ENCODE measurements around the gene FXYD1. TPM values are rescaled to one million over a fixed set of nuclear protein-coding genes. Genes with fewer than 3 reads are reported as not detected.
A peak's percentile ranks its signal among the peaks of the same experiment; 100 is the strongest.
"Not testable (repeated sequence)": the region's sequence is repeated elsewhere in the genome, so short reads cannot be mapped to it uniquely, and the experiment has no call there.

FXYD1 gene
- total RNA-seq, 1 donor from 2014 or later = 280 TPM

DNA sequence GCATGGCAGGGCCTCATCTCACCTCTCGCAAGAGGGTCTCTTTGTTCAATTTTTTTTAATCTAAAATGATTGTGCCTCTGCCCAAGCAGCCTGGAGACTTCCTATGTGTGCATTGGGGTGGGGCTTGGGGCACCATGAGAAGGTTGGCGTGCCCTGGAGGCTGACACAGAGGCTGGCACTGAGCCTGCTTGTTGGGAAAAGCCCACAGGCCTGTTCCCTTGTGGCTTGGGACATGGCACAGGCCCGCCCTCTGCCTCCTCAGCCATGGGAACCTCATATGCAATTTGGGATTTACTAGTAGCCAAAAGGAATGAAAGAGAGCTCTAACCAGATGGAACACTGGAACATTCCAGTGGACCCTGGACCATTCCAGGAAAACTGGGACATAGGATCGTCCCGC, 15.1 kb upstream of the FXYD1 start:
- no peak for DNase-seq (ENCODE audit: low spot score)
- ATAC-seq = peak; percentile 3

DNA sequence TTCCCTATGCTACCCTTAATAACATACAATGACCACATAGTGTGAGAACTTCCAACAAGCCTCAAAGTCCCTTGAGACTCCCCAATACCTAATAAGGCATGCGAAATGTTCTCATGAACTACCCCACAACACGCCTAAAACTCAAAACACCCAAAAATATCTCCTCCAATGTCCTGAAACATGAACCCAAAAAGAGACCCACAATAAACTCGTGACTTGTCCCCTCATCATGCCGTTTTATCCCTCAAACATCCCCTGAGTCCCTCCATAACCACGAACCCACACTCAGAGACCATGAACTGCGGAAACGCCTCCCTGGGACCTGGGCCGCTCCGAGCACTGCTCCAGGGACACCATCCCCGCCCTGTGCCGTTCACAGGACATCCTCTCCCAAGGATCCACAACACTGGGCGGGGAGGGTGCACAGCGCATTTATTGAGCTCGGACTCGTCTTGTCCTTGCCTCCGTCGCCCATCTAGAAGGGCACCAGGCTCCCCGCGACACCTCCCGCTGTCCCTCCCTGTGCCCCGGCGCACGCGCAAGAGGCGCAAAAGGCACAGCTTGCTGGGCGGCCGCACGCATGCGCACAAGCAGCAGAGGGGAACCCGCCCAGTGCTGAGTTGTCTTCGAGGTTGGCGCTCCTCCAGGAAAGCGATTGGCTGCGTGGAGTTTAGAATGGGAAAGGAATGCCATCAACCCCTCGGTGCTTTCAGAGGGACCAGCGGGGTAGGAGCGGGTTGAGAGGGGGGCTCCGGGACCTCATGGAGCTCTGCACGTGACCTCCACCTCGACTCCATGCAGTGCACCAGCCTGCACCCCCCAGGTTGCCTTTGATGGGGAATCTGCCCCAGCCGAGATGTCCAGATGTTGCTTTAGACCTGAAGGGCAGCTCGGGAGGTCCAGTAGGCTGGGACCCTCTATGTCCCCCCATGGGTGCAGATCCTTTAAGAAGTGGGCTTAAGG, 14.2 kb upstream of the FXYD1 start:
- ATAC-seq = peak; percentile 94

DNA sequence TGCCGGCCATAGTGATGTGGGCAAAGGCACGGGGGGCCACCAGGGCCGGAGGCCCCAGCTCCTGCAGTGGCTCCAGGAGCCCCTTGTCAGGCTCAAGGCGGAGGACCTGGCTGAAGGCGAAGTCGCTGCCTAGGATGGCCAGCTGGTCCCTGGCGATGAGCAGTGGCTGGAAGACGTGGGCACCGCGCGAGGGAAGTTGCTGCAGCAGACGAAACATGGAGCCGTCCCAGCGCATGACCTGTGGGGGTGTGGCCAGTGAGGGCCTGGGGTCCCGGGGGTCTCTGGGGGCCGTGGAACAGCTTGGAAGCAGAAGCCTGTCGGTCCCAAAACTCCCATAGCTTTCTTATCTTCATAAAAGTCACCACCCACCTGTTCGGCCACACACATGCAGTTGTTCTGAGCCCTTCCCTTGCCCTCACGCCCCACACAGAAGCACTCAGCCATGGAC, 13.3 kb upstream of the FXYD1 start:
- no peak for DNase-seq (ENCODE audit: low spot score)

More for the DNA sequence above, 14.2 kb upstream of the FXYD1 start:
- peak; percentile 95 for DNase-seq (ENCODE audit: low spot score)

DNA sequence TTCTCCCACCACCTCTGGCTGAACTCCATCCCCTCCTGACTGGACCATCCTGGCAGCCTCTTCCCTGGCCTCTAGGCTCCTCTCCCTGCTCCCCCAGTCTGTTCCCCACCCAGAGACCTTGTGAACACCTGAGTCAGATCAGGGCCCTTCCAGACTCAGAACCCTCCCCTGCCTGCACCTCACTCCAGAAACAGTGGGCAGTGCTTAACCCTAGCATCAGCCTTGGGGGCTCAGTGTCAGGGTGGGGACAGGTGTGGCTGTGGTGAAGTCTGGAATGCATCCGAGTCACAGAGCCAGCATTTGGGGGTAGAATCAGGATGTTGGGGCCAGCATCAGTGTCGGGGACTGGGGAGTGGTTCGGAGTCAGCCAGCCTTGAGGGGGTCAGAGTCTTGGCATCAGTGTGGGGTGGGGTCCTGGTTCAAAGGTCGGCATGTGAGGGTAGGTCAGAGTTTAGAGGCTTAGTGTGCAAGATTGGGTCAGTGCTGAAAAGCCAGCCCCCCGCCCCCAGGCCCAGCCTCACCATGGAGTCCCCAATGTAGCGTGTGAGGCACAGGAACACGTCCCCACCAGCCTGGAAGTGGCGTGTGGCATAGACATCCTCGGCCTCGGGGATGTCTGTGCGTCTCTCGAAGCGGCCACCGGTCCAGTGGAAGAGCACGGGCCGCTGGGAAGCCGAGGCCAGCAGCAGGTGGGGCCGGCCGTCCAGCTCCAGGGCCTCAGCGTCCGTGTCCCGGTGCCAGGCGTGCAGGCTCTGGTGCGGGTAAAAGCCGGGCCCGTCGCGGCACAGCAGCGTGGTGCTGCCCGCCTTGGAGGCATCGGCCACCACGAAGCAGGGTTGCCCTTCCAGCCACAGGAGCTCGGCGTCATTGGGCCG, 12.6 kb upstream of the FXYD1 start:
- no peak for ATAC-seq
- no peak for DNase-seq (ENCODE audit: low spot score)

More for the DNA sequence above, 13.3 kb upstream of the FXYD1 start:
- ATAC-seq = no peak

DNA sequence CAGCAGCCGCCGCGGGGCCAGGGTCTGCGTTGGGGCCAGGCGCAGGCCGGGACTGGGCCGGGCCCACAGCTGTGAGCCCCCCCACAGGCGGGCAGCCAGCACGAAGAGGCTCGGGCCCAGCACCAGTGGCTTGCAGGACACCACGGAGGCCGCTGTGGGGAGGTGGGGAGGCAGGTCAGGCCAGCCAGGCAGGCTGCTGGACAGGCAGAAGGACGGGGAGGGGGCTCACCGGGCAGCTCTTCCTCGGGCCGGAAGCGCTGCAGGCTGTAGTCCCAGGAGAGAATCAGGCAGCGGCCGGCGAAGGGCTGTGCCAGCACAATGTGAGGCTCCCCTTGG, 12.0 kb upstream of the FXYD1 start:
- DNase-seq (ENCODE audit: low spot score) = no peak
- ATAC-seq = no peak

DNA sequence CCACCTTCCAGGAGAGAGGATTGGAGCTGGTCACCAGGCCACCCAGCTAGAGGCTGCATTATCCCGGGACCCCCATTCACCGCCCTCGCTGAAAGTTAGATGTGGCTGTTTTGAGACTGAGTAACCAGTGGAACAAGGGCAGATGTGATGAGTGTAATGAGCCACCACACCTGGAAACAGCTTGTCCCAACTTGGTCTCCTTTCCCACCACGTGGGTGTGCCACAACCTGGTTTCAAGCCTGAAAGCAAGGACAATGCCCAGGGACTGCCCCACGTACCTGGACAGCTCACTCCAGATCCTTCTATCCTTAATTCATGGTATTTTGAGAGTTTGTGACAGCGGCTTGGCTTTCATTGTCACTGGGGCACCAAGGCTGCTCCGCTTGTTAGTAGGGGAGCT, 10.8 kb upstream of the FXYD1 start:
- no peak for DNase-seq (ENCODE audit: low spot score)
- no peak for ATAC-seq

DNA sequence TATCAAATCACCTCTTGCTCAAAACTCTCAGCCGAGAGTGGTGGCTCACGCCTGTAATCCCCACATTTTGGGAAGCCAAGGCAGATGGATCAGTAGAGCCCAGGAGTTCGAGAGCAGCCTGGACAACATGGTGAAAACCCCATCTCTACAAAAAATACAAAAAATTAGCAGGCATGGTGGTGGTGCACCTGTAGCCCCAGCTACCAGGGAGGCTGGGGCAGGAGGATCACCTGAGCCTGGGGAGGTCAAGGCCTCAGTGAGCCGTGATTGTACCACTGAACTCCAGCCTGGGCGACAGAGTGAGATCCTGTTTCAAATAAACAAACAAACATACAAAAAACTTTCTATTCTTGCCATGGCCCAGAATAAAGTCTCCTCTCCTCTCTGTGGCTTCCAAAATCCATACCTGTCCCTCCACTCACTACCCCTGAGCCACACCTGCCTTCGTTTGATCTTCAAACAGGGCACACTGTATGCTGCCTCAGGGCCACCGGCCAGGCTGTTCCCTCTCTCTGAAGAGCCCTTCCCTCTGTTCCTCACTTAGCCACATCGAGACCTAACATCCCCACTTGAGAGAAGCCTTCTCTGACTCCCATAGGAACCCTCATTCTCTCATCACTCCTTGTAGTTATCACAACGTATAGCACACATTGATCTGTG, 10.1 kb upstream of the FXYD1 start:
- DNase-seq (ENCODE audit: low spot score) = no peak
- no peak for ATAC-seq

DNA sequence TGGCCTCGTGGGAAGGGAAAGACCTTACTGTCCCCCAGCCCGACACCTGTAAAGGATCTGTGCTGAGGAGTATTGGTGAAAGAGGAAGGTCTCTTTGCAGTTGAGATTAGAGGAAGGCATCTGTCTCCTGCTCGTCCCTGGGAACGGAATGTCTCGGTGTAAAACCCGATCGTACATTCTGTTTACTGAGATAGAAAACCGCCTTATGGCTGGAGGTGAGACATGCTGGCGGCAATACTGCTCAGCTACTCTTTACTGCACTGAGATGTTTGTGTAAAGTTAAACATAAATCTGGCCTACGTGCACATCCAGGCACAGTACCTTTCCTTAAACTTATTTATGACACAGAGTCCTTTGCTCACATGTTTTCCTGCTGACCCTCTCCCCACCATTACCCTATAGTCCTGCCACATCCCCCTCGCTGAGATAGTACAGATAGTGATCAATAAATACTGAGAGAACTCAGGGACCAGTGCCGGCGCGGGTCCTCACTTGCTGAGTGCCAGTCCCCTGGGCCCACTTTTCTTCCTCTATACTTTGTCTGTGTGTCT, 8.8 kb upstream of the FXYD1 start:
- not testable (repeated sequence) for DNase-seq (ENCODE audit: low spot score); ATAC-seq

DNA sequence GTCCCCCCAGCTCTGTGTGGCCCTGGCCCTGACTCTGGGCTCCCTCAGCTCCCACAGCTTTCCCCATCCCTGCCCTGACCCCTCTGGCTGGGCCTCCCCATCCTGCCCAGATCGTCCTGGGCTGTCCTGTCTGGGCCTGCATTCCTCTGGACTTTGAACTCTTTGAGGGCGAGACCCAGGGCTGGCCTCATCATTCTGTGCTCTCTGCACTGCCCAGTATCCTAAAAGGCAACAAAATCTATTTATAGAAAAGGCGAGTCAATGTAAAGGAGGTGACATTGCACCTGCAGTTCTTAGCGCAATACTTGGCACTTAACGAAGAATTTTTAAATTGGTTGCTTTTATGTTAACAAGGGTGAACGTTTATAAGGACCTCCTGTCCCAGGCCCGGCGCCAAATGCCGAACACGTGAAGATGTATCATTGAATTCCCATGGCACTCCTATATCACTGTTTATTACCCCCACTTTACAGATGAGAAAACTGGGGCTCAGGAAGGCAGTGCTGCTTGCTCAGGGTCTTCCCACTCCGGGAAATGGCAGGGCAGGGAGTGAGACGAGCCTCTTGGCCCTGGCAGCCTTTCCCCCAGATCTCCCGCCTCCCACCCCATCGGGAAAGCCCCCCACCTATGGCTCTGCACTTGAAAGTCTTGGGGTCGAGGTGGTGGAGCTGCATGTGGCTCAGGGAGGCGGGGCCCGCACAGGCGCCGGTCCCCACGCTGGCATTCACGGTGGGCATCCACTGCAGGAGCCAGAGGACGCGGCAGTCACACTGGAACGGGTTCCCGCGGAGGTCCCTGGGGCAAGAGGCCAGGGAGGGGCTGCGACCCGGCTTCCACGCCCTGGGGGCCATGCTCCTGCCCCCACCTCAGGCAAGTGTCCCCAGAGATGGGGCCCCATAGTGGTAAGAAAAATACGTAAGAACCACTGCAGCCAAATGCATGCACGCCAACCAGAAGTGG, 7.6 kb upstream of the FXYD1 start:
- peak; percentile 64 for ATAC-seq

DNA sequence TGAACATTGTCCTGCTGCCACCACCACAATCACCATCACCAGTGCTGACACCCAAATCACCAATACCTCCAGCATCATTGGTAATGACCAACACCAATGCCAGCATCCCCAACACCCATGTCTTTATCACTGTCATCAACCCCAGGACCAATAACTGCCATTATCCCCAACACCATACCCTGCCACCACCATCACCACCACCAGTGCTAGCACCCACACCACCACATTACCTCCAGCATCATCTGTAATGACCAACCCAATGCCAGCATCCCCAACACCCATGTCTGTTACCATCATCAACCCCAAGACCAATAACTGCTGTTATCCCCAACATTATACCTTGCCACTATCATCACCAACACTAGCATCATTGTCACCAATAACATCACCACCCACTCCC, 6.4 kb upstream of the FXYD1 start:
- DNase-seq (ENCODE audit: low spot score) = no peak
- no peak for ATAC-seq

More for the DNA sequence above, 7.6 kb upstream of the FXYD1 start:
- DNase-seq (ENCODE audit: low spot score) = no peak

DNA sequence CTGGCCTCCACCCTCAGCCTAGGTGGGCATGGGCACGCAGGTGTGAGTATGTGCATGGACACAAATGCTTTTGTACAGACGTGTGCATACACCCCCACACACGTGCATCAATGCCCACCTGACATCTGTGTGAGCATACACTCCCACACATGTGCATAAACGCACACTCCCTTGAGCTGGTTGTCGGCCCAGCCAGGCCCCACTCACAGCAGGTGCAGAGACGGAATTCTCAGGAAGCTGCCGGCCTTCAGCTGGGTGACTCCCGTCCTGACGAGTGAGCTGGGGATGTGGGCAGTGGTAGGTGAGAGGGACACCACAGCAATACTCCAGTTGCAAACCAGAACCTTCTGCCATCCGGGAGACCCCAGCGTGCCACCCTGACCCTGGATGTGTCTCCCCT, 4.8 kb upstream of the FXYD1 start:
- no peak for ATAC-seq
- no peak for DNase-seq (ENCODE audit: low spot score)

DNA sequence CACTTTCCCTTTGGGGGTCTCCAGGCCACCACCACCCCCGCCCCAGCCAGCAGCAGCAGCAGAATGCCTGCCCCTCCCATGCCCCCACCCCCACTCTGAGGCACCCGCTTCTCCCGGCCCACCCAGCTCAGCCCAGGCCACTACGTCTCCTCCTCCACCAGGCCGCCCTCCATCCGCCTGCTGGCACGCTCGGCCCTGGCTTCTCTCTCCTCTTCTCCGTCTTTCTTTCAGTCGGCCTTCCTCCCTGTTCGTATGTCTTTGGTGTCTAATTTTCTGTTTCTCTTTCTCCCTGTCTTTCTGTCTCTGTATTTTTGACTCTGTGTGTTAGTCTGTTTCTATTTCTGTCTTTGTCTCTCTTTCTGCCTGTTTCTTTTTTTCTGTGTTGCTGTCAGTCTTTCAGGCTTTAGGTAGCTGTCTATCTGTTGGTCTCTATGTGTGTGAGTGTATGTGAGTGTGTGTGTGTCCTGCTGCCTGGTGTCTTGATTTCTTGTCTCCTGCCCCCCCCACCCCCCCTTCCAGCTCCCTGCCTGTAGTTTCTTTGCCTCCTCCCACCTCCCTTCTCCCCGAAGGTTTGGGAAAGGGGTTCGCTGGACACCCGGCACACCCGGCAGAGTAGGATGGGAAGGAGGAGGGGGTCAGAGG, 3.9 kb upstream of the FXYD1 start, which contains the start of gene LGI4:
Gene LGI4, minus strand, starts transcription at position 459 of the 642 bp plus-strand sequence. Its CDS starts 379 bp downstream, at position 80.
- DNase-seq (ENCODE audit: low spot score) (no peak), ATAC-seq (no peak)

DNA sequence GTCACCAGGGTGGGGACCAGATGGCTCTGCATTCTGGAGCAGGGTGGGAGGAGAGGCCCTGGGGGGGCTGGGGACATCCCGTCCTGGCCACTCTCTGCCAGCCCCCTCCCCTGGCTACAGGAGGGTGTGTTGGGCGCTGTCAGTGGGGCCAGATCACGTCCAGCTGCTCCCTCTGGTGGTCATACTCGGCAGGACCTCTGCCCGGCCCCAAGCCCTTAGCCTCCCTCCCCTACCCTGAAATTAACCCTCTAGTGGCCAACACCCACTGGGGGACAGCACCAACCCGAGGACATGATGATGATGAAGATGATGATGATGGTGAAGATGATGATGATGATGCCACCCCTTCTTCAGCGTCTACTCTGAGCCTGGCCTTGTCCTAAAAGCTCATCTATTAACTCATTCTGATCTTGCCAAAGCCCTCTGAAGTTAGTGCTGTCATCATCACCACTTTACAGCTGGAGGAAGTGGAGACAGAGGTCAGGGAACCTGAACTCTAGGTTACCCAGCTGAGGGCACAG, 3.2 kb upstream of the FXYD1 start:
- ATAC-seq (peak; percentile 46), DNase-seq (ENCODE audit: low spot score) (peak; percentile 79)

DNA sequence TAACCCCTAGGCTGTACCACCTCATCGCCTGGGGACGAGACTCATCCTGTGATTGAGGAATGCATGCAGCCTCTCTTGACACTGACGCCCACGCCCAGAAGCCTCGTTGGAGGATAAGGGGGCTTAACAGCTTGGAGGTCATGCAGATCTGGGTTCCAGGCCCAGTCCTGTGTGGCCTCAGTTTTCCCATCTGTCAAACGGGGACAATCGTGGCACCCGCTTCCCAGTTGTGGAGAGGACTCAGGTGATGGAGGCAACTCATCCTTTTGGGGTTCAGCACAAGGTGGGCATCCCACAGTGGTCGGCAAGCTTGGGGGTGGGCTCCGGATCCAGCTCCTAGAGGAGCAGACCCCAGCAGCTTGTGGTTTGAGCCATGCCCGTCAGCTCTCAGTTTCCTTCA, 2.4 kb upstream of the FXYD1 start:
- DNase-seq (ENCODE audit: low spot score) = no peak

DNA sequence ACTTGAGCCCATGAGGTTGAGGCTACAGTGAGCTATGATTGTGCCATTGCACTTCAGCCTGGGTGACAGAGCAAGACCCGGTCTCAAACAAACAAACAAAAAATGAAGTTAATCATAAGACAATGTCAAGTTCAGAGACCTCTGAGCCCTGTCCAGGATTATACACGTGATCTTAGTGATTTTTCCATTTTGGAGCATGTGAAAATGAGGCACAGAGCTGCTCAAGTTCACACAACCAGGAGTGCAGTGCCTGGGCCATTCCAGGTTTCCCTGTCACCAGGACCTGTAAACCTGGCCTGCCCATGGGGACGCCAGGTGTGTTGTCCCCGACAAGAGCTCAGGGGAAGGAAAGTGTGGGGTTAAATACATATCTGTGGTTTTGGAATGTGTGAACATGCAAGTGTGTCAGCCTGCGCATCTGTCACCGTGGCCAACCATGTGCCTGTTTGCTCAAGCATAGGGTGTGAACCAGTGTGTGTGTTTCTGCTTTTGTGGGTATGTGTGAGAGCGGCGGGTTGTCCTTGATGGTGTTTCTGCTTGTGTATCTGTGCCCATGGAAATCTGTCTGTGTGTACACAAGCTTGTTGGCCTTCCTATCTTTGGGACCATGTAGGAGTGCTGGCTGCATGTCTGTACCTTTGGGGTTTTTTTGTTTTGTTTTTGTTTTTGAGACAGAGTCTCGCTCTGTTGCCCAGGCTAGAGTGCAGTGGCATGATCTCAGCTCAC, 1.5 kb upstream of the FXYD1 start:
- ATAC-seq (peak; percentile 19), DNase-seq (ENCODE audit: low spot score) (peak; percentile 88)

More for the DNA sequence above, 2.4 kb upstream of the FXYD1 start:
- ATAC-seq = no peak

DNA sequence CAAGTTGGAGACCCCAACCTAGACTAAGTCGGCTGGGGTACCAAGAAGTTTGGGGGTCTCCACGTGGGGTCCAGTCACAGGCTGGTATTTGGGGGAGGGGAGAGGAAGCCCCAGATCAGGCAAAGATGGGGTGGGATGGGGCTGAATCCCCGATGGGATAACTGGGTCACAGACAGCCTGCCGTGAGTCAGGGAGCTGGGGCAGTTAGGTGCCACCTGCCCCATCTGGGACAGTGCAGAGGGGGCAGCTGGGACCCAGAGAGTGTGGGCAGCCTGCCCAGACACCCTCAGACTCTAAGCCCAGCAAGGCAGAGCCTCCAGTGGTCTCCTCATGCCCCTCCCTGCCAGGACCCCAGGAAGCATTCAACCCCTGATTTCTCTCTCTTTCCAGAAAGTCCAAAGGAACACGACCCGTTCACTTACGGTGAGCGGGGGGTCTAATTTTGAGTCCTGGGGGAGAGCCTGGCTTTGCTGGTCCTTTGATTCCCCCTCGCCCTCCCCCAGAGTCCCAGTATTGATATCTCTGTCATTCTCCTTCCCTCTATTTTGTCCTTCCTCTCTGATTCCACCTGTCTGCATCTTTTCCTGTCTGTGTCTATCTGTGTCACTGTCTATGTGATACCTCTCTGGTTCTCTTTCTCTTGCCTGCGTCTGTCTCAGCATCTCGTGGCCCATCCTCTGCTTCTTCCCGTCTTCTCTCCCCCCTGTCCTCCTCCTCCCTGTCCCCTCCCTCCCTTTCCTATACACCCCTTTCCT, 1.8 kb downstream of the FXYD1 start:
- no peak for DNase-seq (ENCODE audit: low spot score)
- no peak for ATAC-seq

All from left lobe of liver (tissue), 2 donors.